ENCODE measurements around the gene HK3.

The HK3 gene

DNA sequence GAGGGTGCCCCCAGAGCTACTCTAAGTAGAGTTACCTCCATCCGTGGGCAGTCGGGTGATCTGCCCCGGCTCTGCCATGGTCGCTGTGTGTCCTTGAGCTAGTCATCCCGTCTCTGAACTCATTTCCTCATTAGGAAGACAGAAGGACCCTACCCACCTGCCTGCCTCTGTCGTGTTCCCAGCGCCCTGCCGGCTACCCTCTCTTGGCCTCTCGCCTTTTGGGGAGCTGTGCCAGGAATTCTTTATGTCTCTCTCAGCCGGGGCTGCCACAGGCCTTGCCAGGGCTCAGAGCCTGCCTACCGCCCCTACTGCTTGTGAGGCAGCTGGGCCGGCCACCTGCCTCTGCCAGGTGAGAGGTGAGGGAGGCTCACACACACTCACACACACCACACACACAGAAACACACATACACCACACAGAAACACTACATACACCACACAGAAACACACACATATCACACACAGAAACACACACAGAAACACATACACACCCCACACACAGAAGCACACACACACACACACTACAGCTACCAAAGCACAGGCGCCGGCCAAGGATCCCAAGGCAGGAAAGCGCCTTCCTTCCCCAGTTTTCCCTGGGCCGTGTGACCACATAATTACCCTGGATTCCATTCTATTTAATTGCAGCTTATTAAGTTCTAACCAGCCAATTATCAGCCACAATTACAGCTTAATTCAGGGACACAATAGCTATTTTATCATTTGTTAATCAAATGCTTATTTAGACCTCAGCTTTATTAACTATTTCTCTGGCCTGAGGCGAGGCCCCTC lies 47.1 kb downstream of the HK3 start:
- no peak for DNase-seq (ENCODE audit: low read depth in 1 of 2, low spot score in 1 of 2)

GRCh38 chr5:176851380-176851779 lies 47.8 kb downstream of the HK3 start:
- no peak for DNase-seq (ENCODE audit: low read depth in 1 of 2, low spot score in 1 of 2)

- no peak for DNase-seq (ENCODE audit: low read depth in 1 of 2, low spot score in 1 of 2)
Measured at GRCh38 chr5:176850371-176851245, 48.5 kb downstream of the HK3 start.

- no peak for DNase-seq (ENCODE audit: low read depth in 1 of 2, low spot score in 1 of 2)
Measured at GRCh38 chr5:176849611-176850227, 49.4 kb downstream of the HK3 start.

DNA sequence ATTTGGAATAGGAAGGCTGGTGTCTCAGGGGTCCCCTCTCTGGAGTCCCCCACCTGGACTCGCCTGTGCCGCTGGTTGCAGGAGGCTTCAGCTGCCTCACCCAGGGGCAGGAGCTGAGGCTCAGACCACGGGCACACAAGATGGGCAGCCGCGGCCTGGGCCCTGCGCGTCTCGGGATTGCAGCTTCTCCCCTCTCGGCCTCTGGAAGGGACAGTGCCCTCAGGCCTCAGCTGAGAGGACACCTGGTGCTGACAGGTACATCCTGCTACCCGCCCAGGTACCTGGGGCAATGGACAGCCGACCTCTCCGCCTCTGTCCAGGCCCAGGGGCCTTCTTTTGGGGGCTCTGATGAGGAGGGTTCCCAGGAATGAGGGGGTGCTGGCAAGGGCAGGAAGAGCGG lies 50.5 kb downstream of the HK3 start:
- no peak for DNase-seq (ENCODE audit: low read depth in 1 of 2, low spot score in 1 of 2)

- DNase-seq (ENCODE audit: low read depth in 1 of 2, low spot score in 1 of 2): no peak
Measured at GRCh38 chr5:176847726-176848290, 51.3 kb downstream of the HK3 start.

DNA sequence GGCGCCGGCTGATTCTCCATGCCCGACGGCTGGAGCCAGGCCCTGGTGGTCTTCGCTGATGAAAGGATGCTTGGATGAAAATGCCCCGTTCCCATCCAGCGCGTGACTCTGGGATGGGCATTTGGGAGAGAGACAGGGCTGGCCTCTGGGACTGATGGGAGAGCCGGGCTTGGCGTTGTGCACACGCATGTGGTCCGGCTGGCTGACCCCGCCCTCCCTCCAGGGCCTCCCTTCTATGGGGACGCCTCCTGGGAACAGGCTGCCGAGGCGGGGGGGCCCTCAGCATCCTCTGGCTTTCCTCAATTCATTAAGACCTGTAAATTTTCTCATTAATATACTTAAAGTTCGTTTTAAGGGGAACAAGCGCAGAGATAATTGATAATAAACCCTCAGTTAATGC lies 52.0 kb downstream of the HK3 start:
- DNase-seq (ENCODE audit: low read depth in 1 of 2, low spot score in 1 of 2): no peak

DNA sequence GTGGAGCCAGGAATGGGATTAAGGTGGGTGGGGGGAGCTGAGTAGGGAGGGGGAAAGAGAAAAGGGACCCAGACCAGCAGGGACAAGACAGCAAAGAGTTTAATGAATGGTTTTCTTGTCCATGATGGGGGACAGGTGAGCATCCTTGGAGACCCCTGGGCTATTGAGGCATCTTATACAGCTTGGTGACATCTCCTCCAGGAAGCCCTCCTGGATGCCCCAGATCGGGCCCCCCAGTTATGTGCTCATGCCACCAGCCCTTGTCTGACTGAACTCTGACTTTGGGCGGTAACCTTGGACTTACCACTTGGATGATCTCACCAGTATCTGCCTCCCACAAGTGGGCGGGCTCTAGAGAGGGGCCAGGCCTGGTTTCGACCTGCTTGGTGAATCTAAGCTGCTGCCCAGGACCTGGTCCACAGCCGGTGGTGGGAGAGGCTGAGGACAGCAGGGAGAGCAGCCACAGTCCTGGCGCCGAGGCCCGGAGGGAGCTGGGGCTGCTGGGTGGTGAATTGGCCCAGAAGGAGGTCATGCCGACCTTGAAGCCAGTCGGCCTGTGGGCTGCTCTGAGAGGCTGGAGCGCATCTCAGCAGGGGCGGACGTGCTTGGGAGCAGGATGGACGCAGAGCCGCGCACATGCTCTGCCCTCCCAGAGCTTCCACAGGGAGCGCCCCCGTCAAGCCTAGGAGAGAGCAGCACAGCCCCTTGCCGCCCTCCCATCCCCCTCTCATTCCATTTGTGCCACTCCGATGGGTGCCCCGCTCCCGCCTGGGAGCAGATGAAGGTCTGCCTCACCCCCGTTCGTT lies 52.6 kb downstream of the HK3 start:
- no peak for DNase-seq (ENCODE audit: low read depth in 1 of 2, low spot score in 1 of 2)

GRCh38 chr5:176845392-176845713 lies 53.8 kb downstream of the HK3 start:
- DNase-seq (ENCODE audit: low read depth in 1 of 2, low spot score in 1 of 2): no peak

DNA sequence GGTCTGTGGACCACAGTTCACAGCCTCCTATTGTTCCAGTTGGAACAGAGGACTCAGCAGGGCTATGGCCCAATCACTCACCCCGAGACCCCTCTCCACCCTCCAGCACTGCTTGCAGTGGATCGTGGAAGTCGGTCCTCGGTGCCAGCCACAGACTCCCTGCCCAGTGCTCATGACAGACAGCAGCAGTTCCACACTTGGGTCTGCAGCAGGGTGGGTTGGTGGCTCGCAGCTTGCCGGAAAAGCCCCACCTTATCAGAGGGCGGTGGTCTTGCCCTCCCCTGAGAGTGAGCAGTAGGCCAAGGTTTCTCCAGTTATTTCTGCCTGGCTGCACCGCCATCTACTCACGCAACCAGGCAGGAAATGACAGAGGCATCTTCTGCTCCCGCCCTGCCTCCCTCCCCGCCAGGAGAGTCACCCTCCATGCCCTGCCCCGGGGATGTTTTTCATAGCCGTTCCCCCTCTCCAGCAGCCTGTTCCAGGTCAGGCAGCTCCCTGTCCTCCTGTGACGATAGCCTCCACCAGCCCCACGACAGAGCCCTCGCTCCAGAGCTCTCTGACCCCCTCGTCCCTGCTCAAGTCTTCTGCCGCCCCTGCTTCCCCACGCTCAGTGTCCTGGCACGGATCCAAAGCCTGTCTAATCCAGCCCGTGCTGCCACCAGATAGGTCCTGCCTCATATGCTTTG lies 54.3 kb downstream of the HK3 start:
- no peak for DNase-seq (ENCODE audit: low read depth in 1 of 2, low spot score in 1 of 2)

GRCh38 chr5:176844281-176844680 lies 54.9 kb downstream of the HK3 start:
- DNase-seq (ENCODE audit: low read depth in 1 of 2, low spot score in 1 of 2): no peak

DNA sequence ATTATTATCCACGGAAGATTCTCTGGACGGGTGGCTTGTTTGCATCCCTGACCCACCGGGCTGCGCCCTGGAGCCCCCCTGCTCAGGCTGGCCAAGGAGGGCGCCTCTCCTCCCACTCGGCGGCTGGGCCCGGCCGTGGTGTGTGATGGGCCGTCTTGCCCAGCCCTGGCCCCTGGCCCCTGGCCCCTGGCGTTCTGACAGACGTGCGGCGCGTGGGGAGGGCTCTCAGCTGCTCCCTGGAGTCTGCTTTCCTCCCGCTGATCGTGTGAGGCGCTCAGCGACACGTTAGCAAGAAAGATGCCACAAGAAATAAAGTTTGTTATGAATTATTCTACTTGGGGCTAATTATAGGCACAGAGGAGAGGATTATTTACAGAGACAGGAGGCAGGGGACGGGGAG lies 55.5 kb downstream of the HK3 start:
- DNase-seq (ENCODE audit: low read depth in 1 of 2, low spot score in 1 of 2): no peak

DNA sequence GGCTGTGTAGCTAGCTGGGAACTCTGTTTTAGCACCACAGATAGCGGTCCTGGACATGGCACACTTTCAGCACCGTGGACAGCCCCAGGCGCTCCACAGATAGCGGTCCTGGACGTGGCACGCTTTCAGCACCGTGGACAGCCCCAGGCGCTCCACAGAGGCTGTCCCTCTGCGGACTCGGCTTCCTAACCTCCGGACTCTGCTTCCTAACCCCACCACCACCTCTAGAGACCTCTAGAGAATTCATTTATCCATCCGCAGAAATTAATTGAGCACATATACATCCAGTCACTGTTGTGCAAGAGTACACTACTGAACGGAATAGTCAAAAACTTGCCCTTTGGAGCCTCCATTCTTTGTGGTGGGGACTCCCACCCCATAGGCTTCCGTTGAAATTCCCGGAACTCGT lies 61.4 kb downstream of the HK3 start:
- DNase-seq (ENCODE audit: low read depth in 1 of 2, low spot score in 1 of 2): peak; percentile 22 to 27

GRCh38 chr5:176836811-176837706 lies 62.1 kb downstream of the HK3 start:
- DNase-seq (ENCODE audit: low read depth in 1 of 2, low spot score in 1 of 2): no peak

DNA sequence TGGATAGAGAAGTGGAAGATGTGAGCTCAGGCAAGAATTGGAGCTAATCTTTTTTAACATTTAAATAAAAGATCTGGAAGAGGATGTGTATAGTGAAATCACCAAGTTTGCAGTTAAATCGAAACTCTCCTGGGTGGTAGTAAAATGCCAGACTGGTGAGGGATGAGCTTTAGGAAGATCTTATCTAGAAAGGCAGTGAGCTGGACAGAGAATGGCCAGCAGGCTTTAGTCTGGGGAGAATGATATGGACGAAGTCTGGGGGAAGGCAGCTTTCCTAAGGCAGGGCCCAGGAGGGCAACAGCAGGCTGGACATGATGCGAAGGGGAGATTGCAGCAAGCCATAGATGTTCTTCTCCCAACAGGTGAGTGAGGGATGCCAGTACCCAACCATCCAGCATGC lies 63.2 kb downstream of the HK3 start:
- DNase-seq (ENCODE audit: low read depth in 1 of 2, low spot score in 1 of 2): no peak

GRCh38 chr5:176833286-176833685 lies 65.9 kb downstream of the HK3 start:
- no peak for DNase-seq (ENCODE audit: low read depth in 1 of 2, low spot score in 1 of 2)

DNA sequence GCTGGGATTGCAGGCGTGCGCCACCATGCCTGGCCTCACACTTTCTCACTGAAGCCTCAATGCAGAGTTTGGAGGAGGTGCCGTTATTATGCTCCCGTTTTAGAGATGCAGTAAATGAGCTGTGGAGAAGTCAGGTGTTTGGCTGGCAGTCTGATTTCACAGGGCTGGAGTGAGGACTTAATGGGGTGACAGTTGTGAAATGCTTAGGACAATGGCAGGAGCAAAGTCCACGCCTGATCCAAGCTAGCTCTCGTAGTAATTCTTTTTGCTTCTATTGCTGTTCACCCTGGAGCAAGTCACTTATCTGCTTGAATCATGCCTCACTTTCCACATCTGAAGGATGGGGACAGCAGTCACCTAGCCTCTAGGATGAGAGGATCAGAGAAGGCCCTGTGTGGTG lies 67.0 kb downstream of the HK3 start:
- no peak for DNase-seq (ENCODE audit: low read depth in 1 of 2, low spot score in 1 of 2)

DNA sequence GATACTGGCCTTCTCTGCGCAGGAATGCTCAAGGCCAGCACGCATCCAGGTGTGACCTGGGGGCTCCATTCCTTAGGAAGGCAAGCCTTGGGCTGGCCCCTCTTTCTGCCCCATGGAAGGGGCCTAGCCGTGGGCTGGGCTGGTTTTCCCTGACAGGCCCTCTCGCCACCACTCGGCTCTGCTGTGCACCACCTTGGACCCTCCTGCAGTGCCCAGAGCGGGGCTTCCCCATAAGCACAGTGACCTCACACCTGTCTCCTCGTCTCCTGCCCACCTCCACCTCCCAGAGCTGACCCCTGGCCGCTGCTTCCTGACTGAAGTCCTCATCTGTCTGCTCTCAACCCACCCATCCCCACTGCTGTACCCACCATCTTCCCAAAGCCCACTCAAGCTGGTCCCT lies 67.7 kb downstream of the HK3 start:
- DNase-seq (ENCODE audit: low read depth in 1 of 2, low spot score in 1 of 2): no peak

DNA sequence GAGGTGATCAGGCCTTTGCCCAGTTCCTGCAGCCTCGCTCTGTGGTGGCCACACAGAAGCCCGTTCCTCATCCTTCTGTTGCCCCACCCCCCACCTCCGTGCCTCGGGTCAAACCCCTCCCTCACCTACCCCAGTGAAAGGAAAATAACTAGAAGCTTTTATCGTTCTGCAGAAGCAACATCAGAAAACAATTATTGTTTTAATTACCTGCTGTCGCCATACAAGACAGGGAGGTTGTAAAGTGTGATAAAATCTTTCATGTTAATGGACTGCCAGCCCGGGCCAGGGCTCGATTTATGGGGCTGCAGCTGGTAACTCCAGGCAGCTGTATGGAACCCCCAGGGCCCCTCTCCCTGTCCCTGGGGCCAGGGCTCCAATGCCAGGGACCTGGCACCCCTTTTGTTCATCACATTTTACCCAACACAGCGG lies 68.1 kb downstream of the HK3 start:
- no peak for DNase-seq (ENCODE audit: low read depth in 1 of 2, low spot score in 1 of 2)

Measured in activated T-helper 1 cell treated with anti-CD3 and anti-CD28 coated beads, Interleukin-2, amount 50 U/mL, for 16 hours (primary cell).